ENCODE results near the gene SPTBN4.

GRCh38 chr19:40553885-40554857 is 87.4 kb downstream of the SPTBN4 start:
- TF ChIP-seq CTCF (conservative IDR thresholded peaks at IDR 0.05; ENCODE audit: low read depth, low read length) (no peak), RAD21 (IDR thresholded peaks at IDR 0.05; ENCODE audit: low read length) (no peak), POLR2A (IDR thresholded peaks at IDR 0.05; ENCODE audit: low read depth, low read length) (no peak), RFX5 (IDR thresholded peaks at IDR 0.05; ENCODE audit: low read depth, low read length) (no peak), USF2 (IDR thresholded peaks at IDR 0.05; ENCODE audit: low read depth, low read length) (no peak), ELK1 (IDR thresholded peaks at IDR 0.05; ENCODE audit: borderline replicate concordance, low read depth, low read length) (no peak), SMC3 (IDR thresholded peaks at IDR 0.05; ENCODE audit: low read depth, low read length) (no peak), BHLHE40 (IDR thresholded peaks at IDR 0.05; ENCODE audit: low read depth, low read length) (no peak), CEBPB (IDR thresholded peaks at IDR 0.05; ENCODE audit: low read depth, low read length) (no peak), MXI1 (IDR thresholded peaks at IDR 0.05; ENCODE audit: borderline replicate concordance, low read depth, low read length) (no peak), MAZ (IDR thresholded peaks at IDR 0.05; ENCODE audit: borderline replicate concordance, low read depth, low read length) (no peak), FOS (IDR thresholded peaks at IDR 0.05; ENCODE audit: low read depth, low read length) (no peak)
